HG03045 (cell line): ENCODE data around the gene LCN15.
"Not testable (repeated sequence)": the region's sequence is repeated elsewhere in the genome, so short reads cannot be mapped to it uniquely, and the experiment has no call there.

ENCODE experiments used
- ATAC-seq: cut with Tn5 transposase; IDR thresholded peaks from one replicate; pipeline ENCODE4 v1.9.1; 2021; ENCODE audit warnings: mild to moderate bottlenecking, moderate library complexity; ENCODE audit not compliant: unreplicated experiment

Gene LCN15

DNA sequence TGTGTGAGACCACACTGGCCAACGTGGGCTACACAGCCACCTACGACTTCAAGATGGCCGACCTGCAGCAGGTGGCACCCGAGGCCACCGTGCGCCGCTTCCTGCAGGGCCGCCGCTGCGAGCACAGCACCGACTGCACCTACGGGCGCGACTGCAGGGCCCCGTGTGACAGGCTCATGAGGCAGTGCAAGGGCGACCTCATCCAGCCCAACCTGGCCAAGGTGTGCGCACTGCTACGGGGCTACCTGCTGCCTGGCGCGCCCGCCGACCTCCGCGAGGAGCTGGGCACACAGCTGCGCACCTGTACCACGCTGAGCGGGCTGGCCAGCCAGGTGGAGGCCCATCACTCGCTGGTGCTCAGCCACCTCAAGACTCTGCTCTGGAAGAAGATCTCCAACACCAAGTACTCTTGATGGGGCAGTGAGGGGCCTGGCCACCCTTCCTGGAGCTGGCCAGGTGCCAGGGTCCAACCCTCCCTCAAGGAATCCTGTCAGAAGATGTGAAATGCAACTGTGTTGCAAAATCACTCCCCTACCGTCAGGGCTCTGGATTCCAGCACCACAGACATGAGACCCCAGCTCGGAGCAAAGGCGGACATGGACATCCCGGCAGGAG lies 40.8 kb downstream of the LCN15 start:
- no peak for ATAC-seq

DNA sequence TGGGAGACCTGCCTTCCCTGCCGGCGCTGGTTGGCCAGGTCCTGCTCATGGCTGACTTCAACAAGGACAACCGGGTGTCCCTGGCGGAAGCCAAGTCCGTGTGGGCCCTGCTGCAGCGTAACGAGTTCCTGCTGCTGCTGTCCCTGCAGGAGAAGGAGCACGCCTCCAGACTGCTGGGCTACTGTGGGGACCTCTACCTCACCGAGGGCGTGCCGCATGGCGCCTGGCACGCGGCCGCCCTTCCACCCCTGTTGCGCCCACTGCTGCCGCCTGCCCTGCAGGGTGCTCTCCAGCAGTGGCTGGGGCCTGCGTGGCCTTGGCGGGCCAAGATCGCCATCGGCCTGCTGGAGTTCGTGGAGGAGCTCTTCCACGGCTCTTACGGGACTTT lies 41.4 kb downstream of the LCN15 start:
- ATAC-seq = no peak

DNA sequence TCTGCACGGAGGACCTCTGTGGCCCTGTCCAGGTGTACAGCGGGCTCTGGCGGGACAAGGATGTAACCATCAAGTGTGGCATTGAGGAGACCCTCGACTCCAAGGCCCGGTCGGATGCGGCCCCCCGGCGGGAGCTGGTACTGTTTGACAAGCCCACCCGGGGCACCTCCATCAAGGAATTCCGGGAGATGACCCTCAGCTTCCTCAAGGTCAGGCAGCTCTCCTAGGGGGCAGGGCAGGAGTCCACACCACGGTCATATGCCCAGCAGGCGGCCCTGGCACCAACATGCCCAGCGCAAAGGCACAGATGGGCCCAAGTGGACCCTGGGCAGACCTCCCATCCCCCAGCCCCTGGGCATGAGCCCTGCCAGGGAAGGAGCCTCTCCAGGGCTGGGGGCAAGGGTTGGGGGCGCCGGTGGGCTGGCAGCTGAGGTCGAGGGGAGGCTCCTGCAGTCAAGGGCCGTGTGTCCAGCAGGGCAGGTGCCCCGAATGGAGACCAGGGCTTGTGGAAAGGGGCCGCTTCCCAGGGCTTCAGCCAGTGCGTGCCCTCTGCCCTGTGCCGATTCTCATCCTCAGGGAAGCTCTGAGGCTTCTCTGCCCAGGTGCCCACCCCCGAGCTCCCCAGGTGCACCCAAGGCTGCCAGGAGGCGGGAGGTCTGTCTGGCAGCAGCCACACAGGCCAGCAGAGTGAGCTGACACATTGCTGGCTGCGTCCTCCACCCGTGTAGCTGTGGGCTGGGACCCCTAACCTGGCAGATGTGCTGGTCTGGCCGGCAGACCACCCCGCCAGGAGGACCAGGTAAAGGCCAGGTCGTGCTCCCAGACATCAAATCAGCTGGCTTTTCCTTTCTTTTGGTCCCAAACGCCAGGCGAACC lies 42.0 kb downstream of the LCN15 start:
- ATAC-seq = no peak

DNA sequence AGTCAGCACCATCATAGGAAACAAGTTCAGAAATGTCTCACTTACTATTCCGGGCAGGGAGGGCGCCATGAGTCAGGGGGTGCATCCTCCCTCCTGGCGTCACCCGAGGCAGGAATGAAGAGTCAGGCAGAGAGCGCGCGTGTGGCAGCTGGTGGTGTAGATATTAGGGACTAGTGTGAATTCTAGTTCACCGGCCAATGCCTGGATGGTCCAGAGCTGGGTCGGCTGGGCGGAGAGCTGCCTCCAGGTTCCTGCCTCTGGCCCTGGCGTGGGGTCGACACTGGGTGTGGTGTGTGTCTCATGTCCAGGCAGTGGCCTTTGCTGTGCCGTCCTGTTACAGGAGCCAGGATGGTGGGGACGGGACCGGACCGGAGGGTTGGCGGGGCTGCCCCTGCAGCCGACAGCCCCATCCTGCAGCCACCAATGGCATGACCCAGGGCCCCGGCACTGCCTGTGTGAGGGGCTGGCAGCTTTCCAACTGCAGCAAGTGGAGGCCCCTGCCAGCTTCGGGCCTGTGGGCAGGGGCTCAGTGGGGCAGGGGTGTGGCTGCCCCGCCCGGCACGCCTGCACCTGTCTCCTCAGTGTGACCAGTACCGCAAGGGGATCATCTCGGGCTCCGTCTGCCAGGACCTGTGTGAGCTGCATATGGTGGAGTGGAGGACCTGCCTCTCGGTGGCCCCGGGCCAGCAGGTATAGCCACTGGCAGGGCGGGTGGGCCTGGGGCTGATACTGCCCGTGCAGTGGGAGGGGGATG lies 42.8 kb downstream of the LCN15 start:
- ATAC-seq = no peak

DNA sequence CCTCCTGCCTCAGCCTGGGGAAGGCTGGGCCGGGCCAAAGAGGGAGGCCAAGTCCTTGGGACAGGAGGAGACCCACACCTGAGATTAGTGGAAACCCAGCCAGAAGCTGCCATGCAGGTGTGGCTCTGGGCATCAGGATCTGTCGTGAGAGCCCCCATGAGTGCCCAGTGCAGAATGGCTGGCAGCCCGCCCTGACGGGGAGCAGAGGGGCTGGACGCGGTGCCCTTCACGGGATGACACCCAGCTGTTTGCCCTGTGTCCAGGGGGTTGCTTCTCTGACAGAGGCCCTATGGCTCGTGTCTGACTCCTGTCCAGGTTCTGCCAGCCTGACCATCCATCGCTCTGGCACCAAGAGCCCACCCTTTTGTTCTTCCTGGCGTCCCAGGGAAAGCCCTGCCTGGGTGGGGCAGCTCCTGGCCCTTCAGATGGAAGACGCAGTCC lies 43.4 kb downstream of the LCN15 start:
- ATAC-seq = no peak

DNA sequence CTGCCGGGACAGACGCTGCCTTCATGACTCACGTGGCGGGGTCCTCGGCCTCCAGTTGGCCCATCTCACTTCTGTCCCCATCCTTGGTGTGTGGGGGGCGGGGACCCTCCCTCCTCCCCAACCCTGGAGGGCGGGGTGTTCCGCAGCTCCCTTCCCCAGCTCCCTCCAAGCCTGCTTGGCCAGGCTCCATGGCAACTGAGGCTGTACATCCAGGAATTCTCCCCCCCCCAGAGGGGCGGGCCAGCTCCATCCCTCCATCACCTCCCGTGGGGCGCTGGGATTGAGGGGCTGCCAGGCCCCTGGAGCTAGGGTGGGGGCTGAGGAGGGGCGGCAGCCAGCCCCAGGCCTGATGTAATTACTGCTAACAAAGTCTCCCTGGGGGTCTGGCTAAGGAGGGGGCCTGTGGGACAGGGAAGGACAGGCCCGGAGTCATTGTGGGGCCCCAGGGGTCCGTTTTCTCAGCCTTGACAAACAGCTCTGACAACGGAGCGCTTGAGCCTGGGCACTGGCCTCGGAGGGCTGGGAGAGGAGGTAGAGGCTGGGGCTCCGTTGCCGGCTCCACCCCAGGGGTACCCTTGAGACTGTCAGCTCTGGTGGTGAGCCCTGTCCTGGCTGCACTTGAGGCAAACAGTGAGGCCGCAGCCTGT lies 43.9 kb downstream of the LCN15 start:
- no peak for ATAC-seq

DNA sequence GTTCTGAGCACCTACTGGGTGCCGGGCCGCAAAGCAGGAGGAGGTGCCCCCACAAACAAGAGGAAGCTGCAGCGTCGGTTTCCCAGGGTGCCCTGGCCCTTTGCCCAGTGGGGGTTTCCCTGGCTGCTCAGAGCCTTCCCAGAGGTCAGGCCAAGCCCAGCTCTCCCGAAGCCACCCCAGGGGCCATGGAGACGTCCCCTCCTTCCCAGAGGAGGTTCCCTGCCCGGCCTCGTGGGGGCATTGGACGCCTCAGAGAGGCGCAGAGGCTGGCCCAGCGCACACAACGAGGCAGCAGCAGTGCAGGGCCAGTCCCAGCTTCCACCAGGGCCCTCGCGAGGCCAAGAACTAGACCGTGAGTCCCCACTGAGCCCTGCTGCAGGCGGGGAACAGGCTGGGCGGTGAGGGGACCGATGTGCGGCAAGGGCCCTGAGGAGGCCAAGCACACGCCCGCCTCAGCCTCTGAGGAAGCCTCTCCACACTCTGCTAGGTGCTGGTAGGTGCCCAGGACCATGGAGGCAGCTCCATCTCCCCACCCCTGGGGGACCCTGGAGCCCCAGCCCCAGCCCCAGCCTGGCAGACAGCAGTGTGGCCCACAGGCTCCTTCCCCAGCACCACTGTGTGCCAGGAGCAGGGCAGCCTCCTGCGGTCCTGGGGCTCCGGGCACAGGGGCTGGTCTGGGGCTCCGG lies 45.0 kb downstream of the LCN15 start:
- no peak for ATAC-seq

DNA sequence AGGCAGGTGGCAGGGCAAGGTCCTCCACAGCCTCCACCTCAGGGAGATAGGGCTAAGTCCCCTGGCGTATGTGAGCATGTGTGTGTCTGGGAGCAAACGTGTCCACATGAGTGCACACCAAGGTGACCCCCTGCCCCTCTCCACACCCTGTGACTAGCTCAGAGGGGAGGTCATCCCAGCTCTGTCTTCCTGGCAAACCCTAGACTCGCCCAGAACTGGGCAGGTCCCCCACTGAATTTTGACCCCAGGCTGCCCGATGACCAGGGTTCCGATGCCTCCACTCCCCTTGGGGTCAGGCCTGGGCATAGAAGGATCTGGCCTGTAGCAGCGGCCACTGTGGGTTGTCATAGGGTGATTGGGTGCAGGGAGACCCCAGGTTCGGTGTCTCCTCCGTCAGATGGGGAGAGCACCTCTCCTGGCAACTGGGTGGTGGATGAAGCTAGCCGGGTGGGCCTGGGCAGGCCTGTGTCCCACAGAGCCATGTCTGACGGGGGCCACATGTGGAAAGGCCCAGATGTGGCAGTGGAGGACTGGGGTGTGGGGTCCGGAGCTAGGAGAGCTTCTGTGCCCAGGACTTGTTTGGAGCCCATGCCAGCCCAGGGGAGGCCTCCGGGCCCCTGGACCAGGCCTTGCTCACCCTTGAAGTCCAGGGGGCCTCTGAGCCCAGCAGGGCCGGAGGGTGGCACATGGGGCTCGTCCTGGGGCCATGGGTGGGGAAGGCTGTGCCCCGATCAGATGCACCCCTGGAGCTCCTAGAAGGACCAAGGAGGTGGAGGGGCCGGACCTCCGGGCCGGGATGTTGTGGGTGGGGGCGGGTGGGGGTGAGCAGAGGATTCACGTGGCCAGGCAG lies 45.7 kb downstream of the LCN15 start:
- no peak for ATAC-seq

DNA sequence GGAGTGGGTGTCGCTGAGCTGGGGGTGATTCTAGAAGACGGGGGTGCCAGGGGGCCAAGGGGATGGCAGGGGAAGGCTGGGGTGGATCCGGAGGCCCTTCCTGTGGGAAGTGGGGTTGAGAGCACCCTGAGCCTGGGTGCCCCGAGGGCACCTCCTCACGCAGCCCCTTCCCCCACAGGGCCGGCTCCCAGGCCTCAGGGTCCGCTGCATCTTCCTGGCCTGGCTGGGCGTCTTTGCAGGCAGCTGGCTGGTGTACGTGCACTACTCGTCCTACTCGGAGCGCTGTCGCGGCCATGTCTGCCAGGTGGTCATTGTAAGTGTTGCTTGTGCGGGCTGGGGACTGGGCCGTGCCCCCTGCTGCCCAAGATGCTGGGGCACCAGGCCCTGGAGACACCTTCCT lies 46.9 kb downstream of the LCN15 start:
- ATAC-seq = no peak

DNA sequence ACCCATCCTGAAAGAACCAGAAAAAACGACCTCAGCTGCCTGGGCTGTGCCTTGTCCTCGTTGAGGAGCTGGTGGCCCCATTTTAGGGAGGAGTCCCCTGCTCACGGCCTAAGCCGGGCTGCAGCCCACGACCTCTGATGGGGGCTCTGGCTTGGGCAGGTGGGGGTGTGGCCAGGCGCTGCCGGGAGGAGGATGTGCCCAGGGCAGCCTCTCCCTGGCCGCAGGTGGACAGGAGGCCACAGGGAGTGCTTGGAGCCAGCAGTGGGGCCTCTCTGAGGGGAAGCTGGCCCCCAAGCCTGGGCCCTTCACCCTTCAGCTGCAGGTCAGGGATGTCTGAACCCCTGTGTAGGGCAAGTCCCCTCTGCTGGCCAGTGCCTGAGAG lies 49.4 kb downstream of the LCN15 start:
- no peak for ATAC-seq

DNA sequence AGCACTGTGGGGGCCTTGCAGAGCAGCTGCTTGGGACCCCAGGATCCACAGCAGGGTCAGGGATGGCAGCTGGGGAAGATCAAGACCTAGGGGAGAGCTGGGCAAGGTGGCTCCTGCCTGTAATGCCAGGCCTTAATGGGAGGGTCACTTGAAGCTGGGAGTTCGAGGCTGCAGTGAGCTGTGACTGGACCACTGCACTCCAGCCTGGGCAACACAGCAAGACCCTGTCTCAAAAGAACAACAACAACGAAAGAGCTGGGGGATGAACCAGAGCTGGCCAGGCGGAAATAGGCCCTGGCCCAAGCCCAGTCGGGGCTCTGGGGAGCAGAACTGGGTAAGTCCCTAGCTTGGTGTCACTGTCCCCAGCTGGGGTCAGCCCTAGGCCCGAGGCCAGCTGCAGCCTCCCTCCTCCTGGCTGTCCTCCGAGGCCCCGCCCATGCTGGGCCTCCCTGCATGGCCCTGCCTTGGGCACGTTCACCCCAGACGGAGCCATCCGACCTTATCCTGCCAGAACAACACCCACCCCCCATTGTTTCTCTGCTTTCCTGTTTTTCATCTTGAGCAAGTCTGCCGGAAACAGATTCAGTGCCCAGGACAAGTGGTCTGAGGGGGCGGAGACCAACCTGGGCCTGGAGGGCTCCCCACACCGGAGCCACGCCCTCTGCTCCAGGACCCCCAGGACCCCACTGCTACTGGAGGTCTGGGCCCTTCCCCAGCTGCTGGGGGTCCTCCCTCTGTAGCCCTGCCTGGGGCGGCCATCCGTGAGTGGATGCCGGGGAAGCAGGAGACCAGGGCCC lies 50.0 kb downstream of the LCN15 start:
- no peak for ATAC-seq

DNA sequence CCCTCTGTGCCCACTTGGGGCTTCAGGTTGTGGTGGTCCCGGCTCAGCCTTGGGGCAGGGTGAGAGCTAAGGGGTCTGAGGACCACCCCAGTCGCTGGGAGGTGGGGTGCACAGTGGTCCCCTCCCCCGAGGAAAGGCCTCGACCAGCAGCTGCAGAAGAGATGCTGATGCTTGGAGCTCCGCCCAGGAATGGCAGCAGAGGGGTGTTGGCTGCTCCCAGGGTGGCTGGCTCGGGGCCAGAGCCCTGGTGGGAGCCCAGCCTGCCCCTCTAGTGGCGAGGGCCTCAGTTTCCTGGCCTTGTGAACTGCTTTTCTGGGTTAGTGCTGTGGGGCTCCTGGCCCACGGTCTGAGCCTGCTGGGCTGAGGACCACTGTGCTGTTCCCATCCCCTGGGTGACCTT lies 50.8 kb downstream of the LCN15 start:
- no peak for ATAC-seq

DNA sequence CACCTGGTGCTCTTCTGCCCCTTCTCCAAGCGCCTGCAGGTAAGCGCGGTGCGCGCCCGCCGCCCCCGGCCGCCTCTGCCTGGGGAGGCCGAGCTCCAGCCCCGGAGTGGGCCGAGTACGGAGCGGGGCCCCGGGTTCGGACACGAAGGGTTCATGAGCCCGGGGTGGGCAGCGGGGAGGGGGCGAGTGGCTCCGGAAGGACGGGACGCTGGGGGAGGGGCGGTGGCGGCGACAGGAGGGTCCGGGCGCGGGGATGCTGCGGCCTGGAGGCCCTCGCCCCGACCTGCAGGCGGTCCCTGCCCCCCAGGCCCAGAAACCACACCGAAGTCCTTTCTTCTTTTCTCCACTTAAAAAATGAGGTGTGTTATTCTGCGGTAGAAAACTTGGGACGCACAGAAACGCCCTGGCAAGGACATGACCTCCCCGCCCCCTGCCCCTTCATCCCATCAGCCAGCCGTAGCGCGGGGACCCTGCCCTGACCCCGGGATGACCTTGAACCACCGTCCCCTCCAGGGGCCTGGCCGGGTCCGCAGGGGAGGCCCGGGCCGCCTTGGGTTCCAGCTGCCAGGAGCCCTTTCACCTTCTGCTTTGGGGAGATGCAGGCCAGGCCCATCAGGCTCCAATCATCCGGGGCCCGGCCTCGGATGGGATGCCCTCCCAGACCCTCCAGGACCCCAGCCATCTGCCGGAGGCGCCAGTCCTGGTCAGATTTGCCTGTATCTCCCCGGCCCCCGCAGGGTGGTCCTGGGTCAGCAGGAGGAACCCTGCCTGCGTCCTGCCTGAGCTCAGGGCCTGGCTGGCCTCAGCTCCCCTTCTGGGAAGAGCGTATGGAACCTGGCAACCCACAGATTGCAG lies 51.4 kb downstream of the LCN15 start:
- no peak for ATAC-seq

DNA sequence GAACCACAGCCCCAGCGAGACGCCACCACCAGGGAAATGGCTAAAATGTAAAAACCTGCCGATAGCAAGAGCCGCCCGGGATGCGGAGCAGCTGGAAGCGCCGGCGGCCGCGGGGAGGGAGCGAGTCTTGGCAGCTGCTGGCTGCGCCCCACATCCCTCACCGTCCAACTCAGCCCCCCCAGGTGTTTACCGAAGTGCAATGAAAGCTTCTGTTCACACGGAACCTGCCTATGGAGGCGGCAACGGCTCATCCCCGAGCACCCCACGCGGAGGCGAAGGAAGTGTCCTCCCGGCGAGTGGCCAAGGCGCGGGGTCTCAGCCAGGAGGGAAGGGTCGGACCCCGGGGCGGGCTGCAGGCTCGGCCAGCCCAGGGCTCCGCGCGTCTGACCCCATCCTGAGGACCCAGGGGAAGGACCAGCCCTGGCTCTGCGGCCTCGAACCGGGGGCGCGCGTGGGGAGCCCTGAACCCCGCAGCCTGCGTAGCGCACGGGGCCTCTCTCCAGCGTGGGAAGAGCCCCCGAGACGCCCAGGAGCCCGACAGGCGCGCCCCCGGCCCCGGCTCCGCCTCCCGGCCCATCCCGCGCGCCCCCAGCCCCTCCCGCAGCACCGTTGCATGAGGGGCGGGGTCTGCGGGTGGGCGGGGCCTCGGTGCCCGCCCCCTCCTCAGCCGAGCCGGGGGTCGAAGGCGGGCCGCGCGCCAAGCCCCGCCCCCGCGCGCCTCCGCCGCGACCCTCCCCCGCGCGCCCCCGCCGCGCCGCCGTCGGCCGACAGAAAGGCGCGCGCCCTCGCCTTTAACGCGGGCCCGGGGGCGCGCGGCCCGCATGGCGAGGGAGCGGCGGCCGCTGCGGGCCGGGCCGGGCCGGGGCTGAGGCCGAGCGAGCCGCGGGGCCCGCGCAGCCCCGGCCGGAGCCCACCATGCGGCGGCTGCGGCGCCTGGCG lies 52.3 kb downstream of the LCN15 start, which contains the start of gene DIPK1B:
Gene DIPK1B, plus strand, starts transcription at position 822 of the 939 bp plus-strand sequence. Its CDS starts 94 bp downstream, at position 916.
- ATAC-seq = no peak

DNA sequence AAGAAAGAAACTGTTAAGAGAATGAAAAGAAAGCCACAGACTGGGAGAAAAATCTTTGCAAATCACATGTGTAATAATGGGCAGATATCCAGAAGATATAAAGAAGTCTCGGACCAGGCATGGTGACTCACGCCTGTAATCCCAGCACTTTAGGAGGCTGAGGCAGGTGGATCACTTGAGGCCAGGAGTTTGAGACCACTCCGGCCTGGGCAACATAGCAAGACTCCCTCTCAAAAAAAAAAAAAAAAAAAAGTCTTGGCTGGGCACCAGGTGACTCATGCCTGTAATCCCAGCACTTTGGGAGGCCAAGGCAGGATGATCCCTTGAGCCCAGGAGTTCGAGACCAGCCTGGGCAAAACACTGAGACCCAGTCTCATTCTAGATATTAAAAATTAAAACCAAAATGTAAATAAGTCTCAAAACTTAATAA lies 53.1 kb downstream of the LCN15 start:
- ATAC-seq = not testable (repeated sequence)

DNA sequence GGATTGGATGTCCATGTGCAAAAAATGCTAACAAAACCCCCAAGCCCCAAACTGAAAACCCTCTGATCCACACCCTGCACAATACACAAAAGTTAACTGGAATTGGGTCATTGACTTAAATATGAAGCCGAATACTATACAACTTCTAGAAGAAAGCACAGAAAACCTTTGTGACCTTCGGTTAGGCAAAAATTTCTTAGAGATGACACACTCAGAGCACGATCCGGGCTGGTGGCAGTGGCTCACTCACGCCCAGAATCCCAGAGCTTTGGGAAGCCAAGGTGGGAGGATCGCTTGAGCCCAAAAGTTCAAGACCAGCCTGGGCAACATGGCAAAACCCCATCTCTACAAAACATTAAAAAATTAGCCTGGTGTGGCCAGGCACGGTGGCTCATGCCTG lies 53.8 kb downstream of the LCN15 start:
- ATAC-seq = no peak
